H1 (cell line): ENCODE measurements around the gene RBM47. TPM values are rescaled to one million over a fixed set of nuclear protein-coding genes. Genes with fewer than 3 reads are reported as not detected.

Source experiments
- CTCF ChIA-PET: fragments of 300-600 bp; sonication (Branson Sonifier 250); formaldehyde crosslinking; loops from one replicate; lab custom pipeline; 2021; ENCODE audit not compliant: partially characterized antibody; lab: Charles Lee
- POLR2A ChIA-PET: fragments of 300-600 bp; sonication (Branson Sonifier 250); formaldehyde crosslinking; loops from one replicate; lab custom pipeline; 2021; ENCODE audit warnings: inconsistent platforms; ENCODE audit not compliant: partially characterized antibody; lab: Charles Lee
- DNase-seq, 2 experiments: peaks; one replicate each; pipeline versions ENCODE4 v3.0.0 to v3.0.0-alpha.2; 2010 to 2022; ENCODE audit warnings: low spot score in 2 of 2, low read depth in 1 of 2, mixed read lengths in 1 of 2
- FAIRE-seq: peaks from 2 replicates; lab custom pipeline; 2011; peaks lifted over from hg19 to GRCh38; lab: Jason Lieb, UNC
- H2AFZ ChIP-seq: 2 replicates; pipeline ENCODE4 v1.8.1; 2012; ENCODE audit warnings: low read length, inconsistent platforms
- H2AK5ac ChIP-seq: 2 replicates; pipeline ENCODE4 v1.6.1; 2013; ENCODE audit warnings: low read depth, low read length
- H2BK120ac ChIP-seq: replicated peaks from 2 replicates; pipeline ENCODE3; 2013; ENCODE audit warnings: low read depth, low read length, inconsistent platforms
- H2BK12ac ChIP-seq: 2 replicates; pipeline ENCODE4 v1.6.1; 2013; ENCODE audit warnings: low read depth, low read length
- H2BK15ac ChIP-seq: 2 replicates; pipeline ENCODE4 v1.6.1; 2013; ENCODE audit warnings: low read length
- H2BK20ac ChIP-seq: 2 replicates; pipeline ENCODE4 v1.6.1; 2013; ENCODE audit warnings: low read length
- H2BK5ac ChIP-seq: 2 replicates; pipeline ENCODE4 v1.6.1; 2013; ENCODE audit warnings: low read depth, low read length
- H3K14ac ChIP-seq: 2 replicates; pipeline ENCODE4 v1.6.1; 2013; ENCODE audit warnings: inconsistent platforms; ENCODE audit not compliant: insufficient read length
- H3K18ac ChIP-seq: 2 replicates; pipeline ENCODE4 v1.6.1; 2013; ENCODE audit warnings: low read length; ENCODE audit errors: extremely low read depth
- H3K23ac ChIP-seq: 2 replicates; pipeline ENCODE4 v1.6.1; 2013; ENCODE audit warnings: inconsistent platforms; ENCODE audit not compliant: insufficient read length
- H3K23me2 ChIP-seq: 2 replicates; pipeline ENCODE4 v1.6.1; 2013; ENCODE audit warnings: low read depth, low read length
- H3K27ac ChIP-seq: 2 replicates; pipeline ENCODE4 v1.6.1; 2011; ENCODE audit warnings: low read depth, low read length, inconsistent platforms
- H3K27me3 ChIP-seq, 4 experiments: replicated peaks in 1 of 4; 1 replicate in 1 of 4; 2 replicates in 3 of 4; pipeline versions ENCODE4 v1.6.1 to v1.8.1; 2011 to 2013; ENCODE audit warnings: low read length in 3 of 4, mild to moderate bottlenecking in 3 of 4, inconsistent platforms in 2 of 4, mixed read lengths in 2 of 4, moderate library complexity in 1 of 4; ENCODE audit not compliant: control insufficient read depth in 3 of 4, insufficient read depth in 3 of 4; ENCODE audit errors: extremely low read depth in 1 of 4
- H3K36me3 ChIP-seq, 4 experiments: 2 replicates each; pipeline versions ENCODE4 v1.6.1 to v1.8.1; 2011 to 2013; ENCODE audit warnings: mild to moderate bottlenecking in 4 of 4, low read length in 3 of 4, moderate library complexity in 2 of 4, control low read depth in 1 of 4, inconsistent platforms in 1 of 4; ENCODE audit not compliant: insufficient read depth in 4 of 4, control insufficient read depth in 2 of 4
- H3K4ac ChIP-seq: replicated peaks from 2 replicates; pipeline ENCODE3; 2013; ENCODE audit warnings: low read length, low read depth, mixed read lengths, inconsistent platforms; ENCODE audit not compliant: insufficient read length
- H3K4me1 ChIP-seq, 4 experiments: replicated peaks in 1 of 4; 1 replicate in 1 of 4; 2 replicates in 3 of 4; pipeline versions ENCODE4 v1.6.1 to v1.8.1; 2011 to 2013; ENCODE audit warnings: low read length in 3 of 4, inconsistent platforms in 2 of 4, mixed read lengths in 1 of 4; ENCODE audit not compliant: insufficient read depth in 4 of 4, control insufficient read depth in 3 of 4
- H3K4me2 ChIP-seq, 2 experiments: 2 replicates each; pipeline versions ENCODE4 v1.6.1 to v1.8.1; 2011 to 2013; ENCODE audit warnings: low read depth in 2 of 2, low read length in 2 of 2, control low read depth in 1 of 2, inconsistent platforms in 1 of 2, mild to moderate bottlenecking in 1 of 2; ENCODE audit not compliant: insufficient read depth in 1 of 2
- H3K4me3 ChIP-seq, 4 experiments: fragments of 200-600, 300-600 bp in 1 of 4; sonication (generic), shearing (Covaris generic), sonication (Bioruptor Twin) in 1 of 4; 2 replicates each; pipeline versions ENCODE4 v1.5.1 to v1.8.1; 2011 to 2016; ENCODE audit warnings: low read length in 4 of 4, low read depth in 3 of 4, control low read depth in 2 of 4, inconsistent platforms in 2 of 4, mild to moderate bottlenecking in 2 of 4, mixed read lengths in 1 of 4, moderate library complexity in 1 of 4; ENCODE audit not compliant: insufficient read depth in 2 of 4; ENCODE audit errors: extremely low read depth in 1 of 4
- H3K56ac ChIP-seq: replicated peaks from 2 replicates; pipeline ENCODE3; 2013; ENCODE audit warnings: low read depth, mild to moderate bottlenecking, mixed read lengths, low read length, inconsistent platforms; ENCODE audit not compliant: insufficient read length
- H3K79me1 ChIP-seq: 2 replicates; pipeline ENCODE4 v1.6.1; 2013; ENCODE audit warnings: low read depth, low read length, control low read depth
- H3K79me2 ChIP-seq, 2 experiments: 2 replicates each; pipeline versions ENCODE4 v1.6.1 to v1.8.1; 2012 to 2013; ENCODE audit warnings: low read length in 2 of 2, mild to moderate bottlenecking in 2 of 2, inconsistent platforms in 1 of 2; ENCODE audit not compliant: insufficient read depth in 2 of 2, control insufficient read depth in 1 of 2
- H3K9ac ChIP-seq, 4 experiments: replicated peaks in 1 of 4; 1 replicate in 1 of 4; 2 replicates in 3 of 4; pipeline versions ENCODE4 v1.6.1 to v1.8.1; 2011 to 2013; ENCODE audit warnings: low read depth in 3 of 4, low read length in 3 of 4, control low read depth in 2 of 4, mild to moderate bottlenecking in 2 of 4, moderate library complexity in 2 of 4, inconsistent platforms in 1 of 4; ENCODE audit errors: extremely low read depth in 1 of 4
- H3K9me3 ChIP-seq, 2 experiments: 2 replicates each; pipeline versions ENCODE4 v1.6.1 to v1.8.1; 2012 to 2013; ENCODE audit warnings: mild to moderate bottlenecking in 2 of 2, moderate library complexity in 2 of 2, control low read depth in 1 of 2, inconsistent platforms in 1 of 2, low read depth in 1 of 2, low read length in 1 of 2, mixed read lengths in 1 of 2; ENCODE audit not compliant: insufficient read depth in 2 of 2
- H4K20me1 ChIP-seq, 2 experiments: replicated peaks in 1 of 2; 2 replicates each; pipeline versions ENCODE3 to v1.8.1; 2011 to 2013; ENCODE audit warnings: inconsistent platforms in 2 of 2, low read length in 2 of 2, mild to moderate bottlenecking in 1 of 2; ENCODE audit not compliant: insufficient read depth in 2 of 2, control insufficient read depth in 1 of 2
- H4K5ac ChIP-seq: 2 replicates; pipeline ENCODE4 v1.6.1; 2013; ENCODE audit warnings: low read length, low read depth, mixed read lengths, inconsistent platforms; ENCODE audit not compliant: insufficient read length
- H4K8ac ChIP-seq: 2 replicates; pipeline ENCODE4 v1.8.0; 2013; ENCODE audit warnings: mild to moderate bottlenecking, moderate library complexity, low read length, inconsistent platforms; ENCODE audit not compliant: insufficient read depth; ENCODE audit errors: extremely low read depth
- H4K91ac ChIP-seq: replicated peaks from 2 replicates; pipeline ENCODE3; 2013; ENCODE audit warnings: low read length, mixed read lengths, inconsistent platforms; ENCODE audit not compliant: insufficient read length
- NANOG ChIP-seq: IDR thresholded peaks from 2 replicates; pipeline ENCODE4 v1.6.1; 2011; ENCODE audit warnings: low read length, low read depth, mild to moderate bottlenecking, inconsistent platforms; ENCODE audit not compliant: insufficient read depth, poor library complexity, severe bottlenecking
- RXRA ChIP-seq: IDR thresholded peaks from 2 replicates; pipeline ENCODE4 v1.6.1; 2011; ENCODE audit warnings: low read depth, mild to moderate bottlenecking, low read length, moderate library complexity; ENCODE audit not compliant: insufficient read depth
- WGBS, 2 experiments: shearing (Covaris generic) in 1 of 2; methylation state at CpG; one replicate each; pipeline versions ENCODE4 v1.1.6 to v1.1.7; 2013 to 2015; ENCODE audit warnings: low lambda C conversion rate in 2 of 2, mixed read lengths in 2 of 2, inconsistent platforms in 1 of 2, low coverage in 1 of 2, missing lambda C conversion rate in 1 of 2; ENCODE audit not compliant: insufficient replicate concordance in 2 of 2, insufficient coverage in 1 of 2, insufficient read length in 1 of 2; ENCODE audit errors: extremely low coverage in 1 of 2, missing lambda C conversion rate in 1 of 2; 5-methylcytosine and 5-hydroxymethylcytosine counted together
- polyA plus RNA-seq, 7 experiments: library from polyadenylated mRNA; depleted of rRNA in 3 of 7; stranded (reverse) in 5 of 7; unstranded in 2 of 7; fragments of >200 nt in 5 of 7; fragments of 200-250 nt in 2 of 7; gene quantifications; 1 replicate in 5 of 7; 2 replicates in 1 of 7; 4 replicates in 1 of 7; pipeline versions ENCODE4 v1.2.1 to v1.2.3, GENCODE V29; 2011 to 2013; ENCODE audit warnings: missing spikeins in 2 of 7, mixed read lengths in 2 of 7
- total RNA-seq: library from RNA; stranded (reverse); fragmentation: NEBNext Ultra II Directional; extraction: Animal tissue kit (Norgen Biotek cat#: 25700); gene quantifications from 2 replicates; pipeline ENCODE4 v1.2.1, GENCODE V29; 2021
- TF ChIP-seq, protein P1 (sequence below): IDR thresholded peaks from 2 replicates; pipeline ENCODE4 v1.6.1; 2011; ENCODE audit warnings: low read depth, mild to moderate bottlenecking, low read length; ENCODE audit not compliant: insufficient read depth

RBM47 gene
- total and polyA plus RNA-seq, 2 of the 8 experiments (the other 6 are each of a cell fraction or from before 2014, with no cell fraction given) = 42.8 to 78.9 TPM

DNA sequence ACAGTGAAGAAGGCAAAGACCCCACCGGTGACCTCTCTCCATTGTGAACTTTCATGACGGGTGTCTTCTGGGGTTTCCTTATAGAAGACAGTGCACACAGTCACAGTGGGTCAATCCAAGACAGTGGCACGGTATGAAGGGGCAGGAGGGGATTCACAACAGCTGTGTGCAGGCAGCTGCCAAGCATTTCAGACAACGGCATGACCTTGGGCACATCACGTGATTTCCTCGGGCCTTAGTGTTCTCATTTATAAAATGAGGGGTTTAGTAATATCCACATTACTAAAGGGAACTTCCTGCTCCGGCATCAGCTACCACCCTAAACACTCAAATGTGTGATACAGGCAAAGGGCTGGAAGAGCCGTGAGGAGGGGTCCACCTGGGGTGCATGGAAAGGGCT is 42.9 kb downstream of the RBM47 start:
- no peak overlapping the region for H4K91ac ChIP-seq
- no peak overlapping the region for H3K27ac ChIP-seq
- peaks cover 0 to 4% of the 10 kb centered on the region in 2 experiments for H4K20me1 ChIP-seq
- CTCF ChIA-PET = no interaction called here
- no peak overlapping the region for H2BK120ac ChIP-seq
- H2BK15ac ChIP-seq = no peak overlapping the region
- H3K4me3 ChIP-seq = no peak overlapping the region
- no peak overlapping the region for H3K23ac ChIP-seq
- H3K9me3 ChIP-seq = no peaks in the 10 kb centered on the region
- H3K23me2 ChIP-seq = no peaks in the 10 kb centered on the region
- no peak overlapping the region for H3K4ac ChIP-seq
- no peak overlapping the region for H3K14ac ChIP-seq
- WGBS, 2 experiments = 89% methylated on average over 8 of the region's 8 CpGs; no CpG with 5 or more reads in 1 of the 2 experiments
- H4K5ac ChIP-seq = no peak overlapping the region
- H3K36me3 ChIP-seq = no peaks in the 10 kb centered on the region; a peak in 1 of 8 replicates
- TF ChIP-seq, protein P1, sequence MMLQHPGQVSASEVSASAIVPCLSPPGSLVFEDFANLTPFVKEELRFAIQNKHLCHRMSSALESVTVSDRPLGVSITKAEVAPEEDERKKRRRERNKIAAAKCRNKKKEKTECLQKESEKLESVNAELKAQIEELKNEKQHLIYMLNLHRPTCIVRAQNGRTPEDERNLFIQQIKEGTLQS = no peak
- no peak for TF ChIP-seq RXRA
- no peak for TF ChIP-seq NANOG
- TF ChIP-seq, all 59 proteins: peak for 0
- H3K9ac ChIP-seq = no peak overlapping the region
- H3K4me2 ChIP-seq = no peak overlapping the region; a peak in 1 of 4 replicates
- FAIRE-seq (no peak), DNase-seq (no peak)
- peaks cover 0 to 81% of the 10 kb centered on the region in 2 experiments; a peak in 2 of 4 replicates for H3K79me2 ChIP-seq
- no peak overlapping the region for H2BK5ac ChIP-seq
- H2BK12ac ChIP-seq = no peak overlapping the region
- no peak overlapping the region for H2AFZ ChIP-seq
- H3K56ac ChIP-seq = no peak overlapping the region
- no peak overlapping the region for H4K8ac ChIP-seq
- no peak overlapping the region for H2BK20ac ChIP-seq
- H3K4me1 ChIP-seq = peaks cover 2 to 17% (median 12%) of the 10 kb centered on the region in 4 experiments; a peak in 6 of 7 replicates
- POLR2A ChIA-PET = no interaction called here
- H2AK5ac ChIP-seq = 0 out of 2 replicates have a peak overlapping the region, but pooled peaks have one; percentile 14
- H3K79me1 ChIP-seq = peaks cover 13% of the 10 kb centered on the region; the same call in 1 of the 2 replicates
- H3K27me3 ChIP-seq = no peaks in the 10 kb centered on the region
- H3K18ac ChIP-seq = no peak overlapping the region
